Adrenal gland (tissue), 5 donors: ENCODE measurements around the gene MAP1B.
A peak's percentile ranks its signal among the peaks of the same experiment; 100 is the strongest.

Source experiments
- POLR2A ChIP-seq, 2 donors: fragments of 450-650 bp; IDR thresholded peaks; one replicate each; pipeline ENCODE4 v1.6.1; 2017; ENCODE audit warnings: antibody characterized with exemption in 2 of 2, mild to moderate bottlenecking in 2 of 2, moderate library complexity in 1 of 2
- TF ChIP-seq, protein P1 (sequence below), 6 experiments: fragments of 450-650 bp in 4 of 6; fragments of 200-600 bp in 2 of 6; sonication (generic) in 1 of 6; IDR thresholded peaks; 1 replicate in 5 of 6; 2 replicates in 1 of 6; pipeline versions ENCODE4 v1.5.1 to v1.8.0; 2016 to 2021; ENCODE audit warnings: antibody characterized with exemption in 6 of 6, mild to moderate bottlenecking in 2 of 6, moderate library complexity in 1 of 6
- donor health status: DM: no; HTN: no; CAD: no.

GRCh38 chr5:72245951-72246532 lies 138.8 kb downstream of the MAP1B start:
- TF ChIP-seq POLR2A (IDR thresholded peaks at IDR 0.05) = no peak
- TF ChIP-seq, protein P1, sequence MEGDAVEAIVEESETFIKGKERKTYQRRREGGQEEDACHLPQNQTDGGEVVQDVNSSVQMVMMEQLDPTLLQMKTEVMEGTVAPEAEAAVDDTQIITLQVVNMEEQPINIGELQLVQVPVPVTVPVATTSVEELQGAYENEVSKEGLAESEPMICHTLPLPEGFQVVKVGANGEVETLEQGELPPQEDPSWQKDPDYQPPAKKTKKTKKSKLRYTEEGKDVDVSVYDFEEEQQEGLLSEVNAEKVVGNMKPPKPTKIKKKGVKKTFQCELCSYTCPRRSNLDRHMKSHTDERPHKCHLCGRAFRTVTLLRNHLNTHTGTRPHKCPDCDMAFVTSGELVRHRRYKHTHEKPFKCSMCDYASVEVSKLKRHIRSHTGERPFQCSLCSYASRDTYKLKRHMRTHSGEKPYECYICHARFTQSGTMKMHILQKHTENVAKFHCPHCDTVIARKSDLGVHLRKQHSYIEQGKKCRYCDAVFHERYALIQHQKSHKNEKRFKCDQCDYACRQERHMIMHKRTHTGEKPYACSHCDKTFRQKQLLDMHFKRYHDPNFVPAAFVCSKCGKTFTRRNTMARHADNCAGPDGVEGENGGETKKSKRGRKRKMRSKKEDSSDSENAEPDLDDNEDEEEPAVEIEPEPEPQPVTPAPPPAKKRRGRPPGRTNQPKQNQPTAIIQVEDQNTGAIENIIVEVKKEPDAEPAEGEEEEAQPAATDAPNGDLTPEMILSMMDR (IDR thresholded peaks at IDR 0.05) = peak in 1 of 6 experiments; percentile 17
